Astrocyte of the spinal cord (primary cell): ENCODE measurements around the gene HSD17B10.

ENCODE experiments used
- DNase-seq: peaks from one replicate; pipeline ENCODE4 v3.0.0; 2011; ENCODE audit warnings: low read depth, low spot score
- H3K4me3 ChIP-seq: 2 replicates; pipeline ENCODE4 v1.5.1; 2011; ENCODE audit warnings: low read depth, mild to moderate bottlenecking, low read length, moderate library complexity
- CTCF ChIP-seq: IDR thresholded peaks from 2 replicates; pipeline ENCODE4 v1.5.1; 2012; ENCODE audit warnings: low read depth, mild to moderate bottlenecking, low read length, inconsistent platforms
- in situ Hi-C: cut with HindIII; loops from 2 replicates; pipeline ENCODE4 v1.10.0; 2017; ENCODE audit warnings: low sequenced_read_pairs

HSD17B10 gene

GRCh38 chrX:53433651-53434639 is at the start of gene HSD17B10:
TSS of gene HSD17B10 (minus strand) at chrX:53434370. CDS start at chrX:53434345, 25 bp downstream.
- no peak for TF ChIP-seq CTCF
- DNase-seq: peak; percentile 78
- in situ Hi-C loops: no loop called here
- H3K4me3 ChIP-seq: peak within 1 kb of the TSS; percentile 84

- DNase-seq: no peak
- no peak for TF ChIP-seq CTCF
- in situ Hi-C loops: no loop called here
- no peak overlapping the region for H3K4me3 ChIP-seq
Measured at GRCh38 chrX:53483416-53483815, 49.2 kb upstream of the HSD17B10 start.

GRCh38 chrX:53481816-53482465 is 47.8 kb upstream of the HSD17B10 start:
- TF ChIP-seq CTCF: peak; percentile 79
- H3K4me3 ChIP-seq: no peak overlapping the region
- peak; percentile 61 for DNase-seq
- in situ Hi-C loops: no loop called here

- H3K4me3 ChIP-seq: no peak overlapping the region
- in situ Hi-C loops: no loop called here
- peak; percentile 42 for TF ChIP-seq CTCF
- DNase-seq: no peak
Measured at GRCh38 chrX:53481093-53481492, 46.9 kb upstream of the HSD17B10 start.

GRCh38 chrX:53479301-53479700 is 45.1 kb upstream of the HSD17B10 start:
- DNase-seq: no peak
- TF ChIP-seq CTCF: no peak
- in situ Hi-C loops: no loop called here
- no peak overlapping the region for H3K4me3 ChIP-seq

GRCh38 chrX:53476371-53476770 is 42.2 kb upstream of the HSD17B10 start:
- peak; percentile 15 for DNase-seq
- H3K4me3 ChIP-seq: no peak overlapping the region
- in situ Hi-C loops: no loop called here
- TF ChIP-seq CTCF: no peak
